HG02938 (cell line): ENCODE measurements around the gene MGAT3.

Source experiments
- ATAC-seq: cut with Tn5 transposase; IDR thresholded peaks from one replicate; pipeline ENCODE4 v1.9.1; 2021; ENCODE audit warnings: mild to moderate bottlenecking, moderate library complexity; ENCODE audit not compliant: unreplicated experiment

Gene MGAT3

GRCh38 chr22:39526736-39527171, 69.9 kb downstream of the MGAT3 start:
- ATAC-seq: no peak

- ATAC-seq: no peak
Measured at GRCh38 chr22:39527481-39527961, 70.7 kb downstream of the MGAT3 start.

- ATAC-seq: no peak
Measured at GRCh38 chr22:39528080-39528661, 71.4 kb downstream of the MGAT3 start.

GRCh38 chr22:39528681-39529486, 72.1 kb downstream of the MGAT3 start:
- ATAC-seq: no peak

GRCh38 chr22:39529487-39529851, 72.7 kb downstream of the MGAT3 start:
- ATAC-seq: no peak

GRCh38 chr22:39530116-39530515, 73.3 kb downstream of the MGAT3 start:
- ATAC-seq: no peak

- no peak for ATAC-seq
Measured at GRCh38 chr22:39530692-39531331, 74.0 kb downstream of the MGAT3 start.

GRCh38 chr22:39532215-39533073, 75.6 kb downstream of the MGAT3 start, which contains the start of gene RPS19BP1:
Gene RPS19BP1, minus strand, starts transcription at chr22:39532748. Its CDS starts 10 bp downstream, at chr22:39532738.
- ATAC-seq: peak; percentile 78

GRCh38 chr22:39534092-39534506, 77.3 kb downstream of the MGAT3 start:
- ATAC-seq: no peak

GRCh38 chr22:39534591-39535356, 78.0 kb downstream of the MGAT3 start:
- ATAC-seq: no peak

GRCh38 chr22:39535357-39535725, 78.5 kb downstream of the MGAT3 start:
- no peak for ATAC-seq

GRCh38 chr22:39535831-39536449, 79.1 kb downstream of the MGAT3 start:
- ATAC-seq: no peak

GRCh38 chr22:39536711-39537110, 79.9 kb downstream of the MGAT3 start:
- no peak for ATAC-seq

GRCh38 chr22:39537975-39538374, 81.2 kb downstream of the MGAT3 start:
- no peak for ATAC-seq
